Mucosa of rectum (tissue), 2 donors: ENCODE measurements around the gene MAPK1IP1L.
"Not testable (repeated sequence)": the region's sequence is repeated elsewhere in the genome, so short reads cannot be mapped to it uniquely, and the experiment has no call there.

Experiments
- H3K27ac ChIP-seq, 2 donors: one replicate each; pipeline ENCODE4 v1.7.0; 2013; ENCODE audit warnings: inconsistent platforms in 2 of 2, low read depth in 2 of 2, low read length in 2 of 2
- H3K27me3 ChIP-seq, 2 donors: one replicate each; pipeline ENCODE4 v1.7.0; 2013; ENCODE audit warnings: low read length in 2 of 2; ENCODE audit not compliant: control insufficient read depth in 2 of 2, insufficient read depth in 2 of 2
- H3K36me3 ChIP-seq, 2 donors: one replicate each; pipeline ENCODE4 v1.7.0; 2013; ENCODE audit warnings: low read length in 2 of 2; ENCODE audit not compliant: control insufficient read depth in 2 of 2, insufficient read depth in 2 of 2
- H3K4me1 ChIP-seq, 2 donors: one replicate each; pipeline ENCODE4 v1.7.0; 2013; ENCODE audit warnings: low read length in 2 of 2, mild to moderate bottlenecking in 1 of 2; ENCODE audit not compliant: control insufficient read depth in 2 of 2, insufficient read depth in 2 of 2
- H3K4me3 ChIP-seq, 2 donors: one replicate each; pipeline ENCODE4 v1.7.0; 2013; ENCODE audit warnings: low read length in 2 of 2
- H3K9ac ChIP-seq, 2 donors: one replicate each; pipeline ENCODE4 v1.7.0; 2013; ENCODE audit warnings: low read length in 2 of 2, low read depth in 1 of 2, mild to moderate bottlenecking in 1 of 2
- H3K9me3 ChIP-seq, 2 donors: one replicate each; pipeline ENCODE4 v1.7.0; 2013; ENCODE audit warnings: low read length in 2 of 2; ENCODE audit not compliant: control insufficient read depth in 2 of 2
- donor health status: healthy.
- donor health status: Normal muscosa, but diverticular disease.

Gene MAPK1IP1L

GRCh38 chr14:55028476-55028875 lies 23.0 kb upstream of the MAPK1IP1L start:
- H3K36me3 ChIP-seq, result no peaks in the 10 kb centered on the region
- no peaks in the 10 kb centered on the region for H3K27me3 ChIP-seq
- peaks cover 8 to 17% of the 10 kb centered on the region in 2 donors for H3K4me1 ChIP-seq
- H3K9me3 ChIP-seq, result no peaks in the 10 kb centered on the region
- peak overlapping the region in 1 of 2 donors; percentile 67 for H3K9ac ChIP-seq
- peak overlapping the region; percentile 75 to 97 for H3K4me3 ChIP-seq
- H3K27ac ChIP-seq, result no peak overlapping the region

DNA sequence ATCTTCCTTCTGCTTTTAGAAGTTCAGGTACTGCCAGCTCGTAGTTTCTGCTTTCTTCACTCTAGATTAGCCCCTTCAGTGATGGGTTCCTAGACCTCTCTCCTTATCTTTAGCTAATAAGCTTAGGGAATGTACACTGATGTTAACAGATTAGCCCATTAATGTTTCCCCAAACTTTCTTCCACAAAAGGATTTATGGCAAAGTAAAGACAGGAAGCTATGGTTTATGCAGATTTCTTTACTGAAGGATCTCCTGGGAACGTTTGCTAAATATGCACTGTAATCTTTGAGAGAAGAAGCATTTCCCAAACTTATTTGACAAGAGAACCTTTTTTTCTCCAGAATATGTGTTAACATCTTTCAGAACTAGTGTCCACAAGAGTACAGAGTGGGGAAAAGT lies 20.3 kb upstream of the MAPK1IP1L start:
- H3K27ac ChIP-seq, result no peak overlapping the region
- H3K9ac ChIP-seq, result no peak overlapping the region
- no peak overlapping the region for H3K4me3 ChIP-seq
- H3K36me3 ChIP-seq, result peaks cover 3 to 7% of the 10 kb centered on the region in 2 donors
- peaks cover 5 to 16% of the 10 kb centered on the region in 2 donors for H3K4me1 ChIP-seq
- no peaks in the 10 kb centered on the region for H3K27me3 ChIP-seq
- H3K9me3 ChIP-seq, result no peaks in the 10 kb centered on the region

DNA sequence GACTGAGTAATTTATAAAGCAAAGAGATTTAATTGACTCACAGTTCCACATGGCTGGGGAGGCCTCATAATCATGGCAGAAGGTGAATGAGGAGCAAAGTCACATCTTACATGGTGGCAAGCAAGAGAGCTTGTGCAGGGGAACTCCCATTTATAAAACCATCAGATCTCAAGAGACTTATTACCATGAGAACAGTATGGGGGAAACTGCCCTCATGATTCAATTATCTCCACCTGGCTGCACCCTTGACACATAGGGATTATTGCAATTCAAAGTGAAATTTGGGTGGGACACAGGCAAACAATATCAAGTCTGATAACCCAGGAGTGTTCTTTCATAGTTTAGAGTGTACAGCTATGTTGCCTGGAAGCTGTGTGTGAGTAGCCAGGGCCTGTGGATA lies 13.5 kb upstream of the MAPK1IP1L start:
- not testable (repeated sequence) for H3K9me3 ChIP-seq, H3K27ac ChIP-seq
- H3K36me3 ChIP-seq, result peaks cover 5 to 14% of the 10 kb centered on the region in 2 donors

DNA sequence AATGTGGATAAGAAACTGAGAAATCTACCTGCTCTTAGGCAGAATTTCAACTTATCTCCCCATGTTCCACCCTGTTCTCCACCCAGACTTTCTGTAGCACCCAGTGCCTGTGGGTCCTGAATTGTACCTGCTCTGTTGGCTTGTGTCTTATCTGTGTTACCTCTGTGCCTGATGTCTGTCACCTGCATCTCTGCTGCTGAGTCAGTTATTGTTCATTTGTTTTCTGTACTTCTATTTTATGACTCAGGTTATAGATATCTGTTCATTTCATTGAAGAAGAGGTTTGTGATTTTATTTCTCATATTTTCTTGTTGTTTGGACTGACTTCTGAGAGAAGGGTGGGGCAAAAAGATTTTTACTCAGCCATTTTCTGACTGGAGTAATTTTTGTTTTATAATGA lies 12.7 kb upstream of the MAPK1IP1L start:
- Histone ChIP-seq H3K4me1 (no peaks in the 10 kb centered on the region), H3K9me3 (no peaks in the 10 kb centered on the region), H3K27me3 (no peaks in the 10 kb centered on the region), H3K4me3 (no peak overlapping the region), H3K36me3 (peaks cover 10 to 21% of the 10 kb centered on the region in 2 donors), H3K9ac (no peak overlapping the region), H3K27ac (no peak overlapping the region)

More for the DNA sequence above, 13.5 kb upstream of the MAPK1IP1L start:
- not testable (repeated sequence) for H3K4me3 ChIP-seq, H3K27me3 ChIP-seq, H3K9ac ChIP-seq, H3K4me1 ChIP-seq

- H3K9me3 ChIP-seq, result no peaks in the 10 kb centered on the region
- H3K27me3 ChIP-seq, result no peaks in the 10 kb centered on the region
- H3K36me3 ChIP-seq, result peaks cover 12% of the 10 kb centered on the region in 2 donors
- H3K9ac ChIP-seq, result no peak overlapping the region
- no peaks in the 10 kb centered on the region for H3K4me1 ChIP-seq
- H3K4me3 ChIP-seq, result no peak overlapping the region
- no peak overlapping the region for H3K27ac ChIP-seq
Measured at GRCh38 chr14:55043528-55043927, 7.9 kb upstream of the MAPK1IP1L start.

GRCh38 chr14:55045087-55045486 lies 6.4 kb upstream of the MAPK1IP1L start:
- Histone ChIP-seq H3K27ac (no peak overlapping the region), H3K9me3 (no peaks in the 10 kb centered on the region), H3K9ac (no peak overlapping the region), H3K4me1 (no peaks in the 10 kb centered on the region), H3K36me3 (peaks cover 11 to 12% of the 10 kb centered on the region in 2 donors), H3K4me3 (no peak overlapping the region), H3K27me3 (no peaks in the 10 kb centered on the region)

- no peak overlapping the region for H3K9ac ChIP-seq
- no peaks in the 10 kb centered on the region for H3K27me3 ChIP-seq
- H3K4me3 ChIP-seq, result no peak overlapping the region
- H3K27ac ChIP-seq, result no peak overlapping the region
- H3K4me1 ChIP-seq, result peaks cover 5 to 9% of the 10 kb centered on the region in 2 donors
- H3K9me3 ChIP-seq, result no peaks in the 10 kb centered on the region
- peaks cover 11 to 12% of the 10 kb centered on the region in 2 donors for H3K36me3 ChIP-seq
Measured at GRCh38 chr14:55047301-55048053, 4.0 kb upstream of the MAPK1IP1L start.

- H3K9ac ChIP-seq, result no peak overlapping the region
- peaks cover 14 to 17% of the 10 kb centered on the region in 2 donors for H3K4me1 ChIP-seq
- H3K4me3 ChIP-seq, result no peak overlapping the region
- no peaks in the 10 kb centered on the region for H3K27me3 ChIP-seq
- peak overlapping the region in 1 of 2 donors; percentile 15 for H3K27ac ChIP-seq
- H3K36me3 ChIP-seq, result peaks cover 1 to 2% of the 10 kb centered on the region in 2 donors
- no peaks in the 10 kb centered on the region for H3K9me3 ChIP-seq
Measured at GRCh38 chr14:55048900-55049436, 2.5 kb upstream of the MAPK1IP1L start.

DNA sequence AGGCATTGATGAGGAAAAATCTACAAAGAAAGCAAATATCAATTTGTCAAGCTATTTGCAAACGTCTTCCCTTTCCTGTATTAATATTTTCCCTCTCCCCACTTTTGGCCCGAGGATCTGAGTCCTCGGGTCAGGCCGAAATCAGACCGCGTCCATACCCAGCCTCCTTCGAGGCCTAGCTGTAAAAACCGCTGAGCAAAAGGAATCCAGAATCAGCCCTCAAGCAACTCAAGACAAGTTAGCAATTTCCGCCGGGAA lies 353 bp upstream of the MAPK1IP1L start:
- H3K9me3 ChIP-seq, result no peaks in the 10 kb centered on the region
- no peaks in the 10 kb centered on the region for H3K27me3 ChIP-seq
- H3K27ac ChIP-seq, result peak overlapping the region; percentile 99 to 100
- peaks cover 14 to 17% of the 10 kb centered on the region in 2 donors for H3K4me1 ChIP-seq
- H3K4me3 ChIP-seq, result peak overlapping the region; percentile 95 to 98
- peak overlapping the region; percentile 94 to 100 for H3K9ac ChIP-seq
- H3K36me3 ChIP-seq, result peaks cover 0 to 8% of the 10 kb centered on the region in 2 donors

GRCh38 chr14:55052269-55052930 lies 953 bp downstream of the MAPK1IP1L start:
- H3K4me1 ChIP-seq, result peaks cover 14 to 17% of the 10 kb centered on the region in 2 donors

More at GRCh38 chr14:55052269-55052930, 953 bp downstream of the MAPK1IP1L start:
- Histone ChIP-seq H3K27me3 (no peaks in the 10 kb centered on the region), H3K9me3 (no peaks in the 10 kb centered on the region), H3K4me3 (peak overlapping the region; percentile 95 to 98), H3K36me3 (peaks cover 0 to 8% of the 10 kb centered on the region in 2 donors), H3K9ac (peak overlapping the region; percentile 100), H3K27ac (peak overlapping the region; percentile 99 to 100)
